Measurements from ENCODE around the gene SLC25A13.

GRCh38 chr7:96331233-96331632, 9.3 kb upstream of the SLC25A13 start:
- TF ChIP-seq ELF1 (IDR thresholded peaks at IDR 0.05) (no peak), CTCF (IDR thresholded peaks at IDR 0.05) (no peak), EP300 (IDR thresholded peaks at IDR 0.05; ENCODE audit: borderline replicate concordance in 1 of 2, low read depth in 1 of 2, low read length in 1 of 2) (no peak), NRF1 (IDR thresholded peaks at IDR 0.05; ENCODE audit: low read depth, low read length) (no peak), RAD21 (IDR thresholded peaks at IDR 0.05; ENCODE audit: low read length) (no peak), SMC3 (IDR thresholded peaks at IDR 0.05; ENCODE audit: low read depth, low read length) (no peak)
